Right lung (tissue), 5 donors: ENCODE results near the gene ROGDI. TPM values are rescaled to one million over a fixed set of nuclear protein-coding genes. Genes with fewer than 3 reads are reported as not detected.

Experiments used
- DNase-seq, 2 donors: peaks; one replicate each; pipeline ENCODE4 v3.0.0-alpha.2; 2013
- polyA plus RNA-seq, 5 donors: library from polyadenylated mRNA; unstranded; fragments of 120-200 nt; gene quantifications; one replicate each; pipeline versions ENCODE4 v1.2.1 to v1.2.3, GENCODE V29; 2013; ENCODE audit warnings: inconsistent platforms in 1 of 5, low replicate concordance in 1 of 5; ENCODE audit not compliant: insufficient read length in 5 of 5, insufficient read depth in 1 of 5

ROGDI gene
- polyA plus RNA-seq, 5 donors, result 25.1 to 55.7 (median 39.4) TPM

GRCh38 chr16:4768549-4769305 lies 33.7 kb downstream of the ROGDI start:
- peak; percentile 94 to 96 for DNase-seq

- no peak for DNase-seq
Measured at GRCh38 chr16:4767872-4768548, 34.4 kb downstream of the ROGDI start.

DNA sequence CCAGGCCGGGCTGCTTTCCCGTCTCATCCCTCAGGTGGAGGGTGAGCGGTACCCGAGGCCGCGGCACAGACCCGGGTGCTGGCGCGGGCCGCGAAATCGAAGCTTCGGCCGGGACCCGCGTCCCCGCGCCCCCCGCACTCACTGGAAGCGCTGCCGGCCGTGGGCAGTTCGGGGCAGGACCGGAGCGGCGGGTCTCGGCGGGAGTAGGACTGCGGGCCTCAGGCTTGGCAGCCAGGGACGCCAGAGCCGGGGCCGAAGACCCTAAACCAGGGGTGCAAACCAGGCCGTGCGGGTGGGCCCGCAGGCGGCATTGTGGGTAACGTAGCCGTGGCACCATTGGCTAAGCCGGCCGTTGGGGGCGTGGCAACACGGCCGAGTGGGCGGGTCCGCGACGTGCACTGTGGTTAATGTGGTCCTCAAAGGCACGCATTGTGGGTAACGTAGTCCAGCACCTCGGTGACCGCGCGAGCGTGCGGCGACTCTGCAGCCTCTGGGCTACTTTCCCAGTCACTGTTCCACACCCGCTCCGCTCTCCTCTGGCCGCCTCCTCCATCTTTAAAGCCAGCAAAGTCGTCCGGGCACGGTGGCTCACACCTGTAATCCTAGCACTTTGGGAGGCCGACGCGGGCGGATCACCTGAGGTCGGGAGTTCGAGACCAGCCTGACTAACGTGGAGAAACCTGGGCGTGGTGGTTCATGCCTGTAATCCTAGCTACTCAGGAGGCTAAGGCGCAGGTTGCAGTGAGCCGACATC lies 35.4 kb downstream of the ROGDI start, which contains the start of gene ZNF500:
Gene ZNF500, minus strand, starts transcription at position 288 of the 754 bp plus-strand sequence. CDS start 1,184 bp downstream, outside the sequence.
- peak; percentile 96 for DNase-seq

GRCh38 chr16:4765511-4766474 lies 36.6 kb downstream of the ROGDI start:
- DNase-seq, result no peak

- no peak for DNase-seq
Measured at GRCh38 chr16:4763791-4764190, 38.6 kb downstream of the ROGDI start.

- no peak for DNase-seq
Measured at GRCh38 chr16:4762205-4762604, 40.2 kb downstream of the ROGDI start.

- DNase-seq, result no peak
Measured at GRCh38 chr16:4760221-4760910, 42.1 kb downstream of the ROGDI start.

- DNase-seq, result no peak
Measured at GRCh38 chr16:4755687-4756086, 46.7 kb downstream of the ROGDI start.

DNA sequence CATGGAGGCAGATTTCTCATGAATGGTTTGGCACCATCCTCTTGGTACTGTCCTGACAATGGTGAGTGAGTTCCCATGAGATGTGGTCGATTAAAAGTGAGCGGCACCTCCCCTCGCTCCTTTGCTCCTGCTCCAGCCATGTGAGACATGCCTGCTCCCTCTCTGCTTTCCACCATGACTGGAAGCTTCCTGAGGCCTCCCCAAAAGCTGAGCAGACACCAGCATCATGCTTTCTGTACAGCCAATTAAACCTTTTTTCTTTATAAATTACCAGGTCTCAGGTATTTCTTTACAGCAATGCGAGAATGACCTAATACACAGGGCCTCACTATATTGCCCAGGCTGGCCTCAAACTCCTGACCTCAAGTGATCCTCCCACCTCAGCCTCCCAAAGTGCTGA lies 47.6 kb downstream of the ROGDI start:
- DNase-seq, result no peak

DNA sequence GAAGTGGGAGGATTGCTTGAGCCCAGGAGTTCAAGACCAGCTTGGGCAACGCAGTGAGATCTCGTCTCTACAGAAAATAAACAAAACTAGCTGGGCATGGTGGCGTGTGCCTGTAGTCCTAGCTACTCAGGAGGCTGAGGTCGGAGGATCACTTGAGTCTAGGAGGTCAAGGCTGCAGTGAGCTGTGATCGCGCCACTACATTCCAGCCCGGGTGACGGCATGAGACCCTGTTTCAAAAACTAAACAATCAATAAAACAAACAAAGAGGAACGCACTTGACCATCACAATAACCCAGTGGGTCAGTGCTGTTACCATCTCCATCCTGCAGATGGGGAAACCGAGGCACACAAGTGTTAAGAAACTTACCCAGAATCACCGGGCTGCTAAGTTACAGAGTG lies 49.2 kb downstream of the ROGDI start:
- no peak for DNase-seq

- DNase-seq, result no peak
Measured at GRCh38 chr16:4752351-4753100, 49.9 kb downstream of the ROGDI start.

DNA sequence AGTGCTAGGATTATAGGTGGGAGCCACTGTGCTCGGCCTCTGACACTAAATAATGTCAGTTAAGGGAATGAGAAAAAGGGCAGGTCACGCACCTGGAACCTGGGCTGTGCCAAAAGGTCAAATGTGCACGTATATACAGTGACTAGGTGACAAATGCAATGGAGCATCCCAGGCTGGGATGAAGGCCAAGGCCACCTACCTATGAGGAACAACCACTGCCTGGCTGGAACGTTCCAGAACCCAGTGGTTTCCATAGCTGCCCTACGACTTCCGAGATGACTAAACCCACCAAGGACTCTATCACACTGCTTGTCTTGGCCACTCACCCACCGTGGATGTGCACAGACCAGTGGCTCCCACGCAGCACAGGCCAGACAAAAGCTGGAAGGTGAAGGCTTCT lies 51.5 kb downstream of the ROGDI start:
- DNase-seq, result no peak

GRCh38 chr16:4749700-4750257 lies 52.7 kb downstream of the ROGDI start:
- no peak for DNase-seq

- DNase-seq, result no peak
Measured at GRCh38 chr16:4748682-4749411, 53.6 kb downstream of the ROGDI start.

- no peak for DNase-seq
Measured at GRCh38 chr16:4747906-4748681, 54.3 kb downstream of the ROGDI start.

GRCh38 chr16:4746991-4747574 lies 55.4 kb downstream of the ROGDI start:
- peak; percentile 42 to 66 for DNase-seq
